Smooth muscle cell (in vitro differentiated cells): Measurements from ENCODE around the gene STAC2. TPM values are rescaled to one million over a fixed set of nuclear protein-coding genes. Genes with fewer than 3 reads are reported as not detected.
A peak's percentile ranks its signal among the peaks of the same experiment; 100 is the strongest.
"Not testable (repeated sequence)": the region's sequence is repeated elsewhere in the genome, so short reads cannot be mapped to it uniquely, and the experiment has no call there.

Source experiments
- DNase-seq: peaks from one replicate; lab custom pipeline; 2025; ENCODE audit not compliant: unreplicated experiment; lab: John Stamatoyannopoulos, UW
- H2AFZ ChIP-seq: fragments of 200-600 bp; sonication (generic); 2 replicates; pipeline ENCODE4 v1.6.0; 2016; ENCODE audit warnings: antibody characterized with exemption, low read depth, mild to moderate bottlenecking
- H3F3A ChIP-seq: fragments of 200-600 bp; sonication (generic); 2 replicates; pipeline ENCODE4 v1.6.0; 2017; ENCODE audit warnings: antibody characterized with exemption, low read depth
- H3K27ac ChIP-seq: fragments of 200-600 bp; sonication (generic); 2 replicates; pipeline ENCODE4 v1.5.1; 2016; ENCODE audit warnings: low read depth, mild to moderate bottlenecking
- H3K27me3 ChIP-seq: fragments of 200-600 bp; sonication (generic); 2 replicates; pipeline ENCODE4 v1.6.1; 2016; ENCODE audit warnings: low read depth, mild to moderate bottlenecking
- H3K36me3 ChIP-seq: fragments of 200-600 bp; sonication (generic); 2 replicates; pipeline ENCODE4 v1.5.1; 2016; ENCODE audit warnings: low read depth
- H3K4me1 ChIP-seq: fragments of 200-600 bp; sonication (generic); 2 replicates; pipeline ENCODE4 v1.5.1; 2016; ENCODE audit warnings: low read depth
- H3K4me2 ChIP-seq: fragments of 200-600 bp; sonication (generic); 2 replicates; pipeline ENCODE4 v1.6.0; 2016; ENCODE audit warnings: mild to moderate bottlenecking
- H3K4me3 ChIP-seq: fragments of 200-600 bp; sonication (generic); 2 replicates; pipeline ENCODE4 v1.5.1; 2016; ENCODE audit warnings: mild to moderate bottlenecking
- H3K79me2 ChIP-seq: fragments of 200-600 bp; sonication (generic); 2 replicates; pipeline ENCODE4 v1.6.0; 2016; ENCODE audit warnings: low read depth, mild to moderate bottlenecking
- H3K9ac ChIP-seq: fragments of 200-600 bp; sonication (generic); 2 replicates; pipeline ENCODE4 v1.6.0; 2016; ENCODE audit warnings: low read depth
- H3K9me3 ChIP-seq: fragments of 200-600 bp; sonication (generic); replicated peaks from 2 replicates; pipeline ENCODE4 v1.5.1; 2016; ENCODE audit warnings: low read depth
- H4K20me1 ChIP-seq: fragments of 200-600 bp; sonication (generic); 2 replicates; pipeline ENCODE4 v1.6.0; 2016; ENCODE audit warnings: low read depth
- WGBS: methylation state at CpG from one replicate; pipeline ENCODE4 v1.1.7; 2016; ENCODE audit warnings: low lambda C conversion rate; 5-methylcytosine and 5-hydroxymethylcytosine counted together
- polyA plus RNA-seq: library from polyadenylated mRNA; unstranded; fragments of >200 nt; fragmentation: Nextera tagmentation; extraction: Ambion mirVana; gene quantifications from 2 replicates; pipeline ENCODE4 v1.2.1, GENCODE V29; 2016
- total RNA-seq: library from RNA; depleted of rRNA; stranded (reverse); fragments of >200 nt; gene quantifications from 2 replicates; pipeline ENCODE4 v1.2.3, GENCODE V29; 2014
- TF ChIP-seq, protein P1 (sequence below): fragments of 200-600 bp; sonication (generic); IDR thresholded peaks from 2 replicates; pipeline ENCODE4 v1.5.1; 2017; ENCODE audit warnings: borderline replicate concordance, mild to moderate bottlenecking, antibody characterized with exemption; ENCODE audit not compliant: insufficient read depth, poor library complexity, severe bottlenecking

The STAC2 gene
- total and polyA plus RNA-seq, 2 experiments from 2014 or later: 0.09 to 0.32 TPM

DNA sequence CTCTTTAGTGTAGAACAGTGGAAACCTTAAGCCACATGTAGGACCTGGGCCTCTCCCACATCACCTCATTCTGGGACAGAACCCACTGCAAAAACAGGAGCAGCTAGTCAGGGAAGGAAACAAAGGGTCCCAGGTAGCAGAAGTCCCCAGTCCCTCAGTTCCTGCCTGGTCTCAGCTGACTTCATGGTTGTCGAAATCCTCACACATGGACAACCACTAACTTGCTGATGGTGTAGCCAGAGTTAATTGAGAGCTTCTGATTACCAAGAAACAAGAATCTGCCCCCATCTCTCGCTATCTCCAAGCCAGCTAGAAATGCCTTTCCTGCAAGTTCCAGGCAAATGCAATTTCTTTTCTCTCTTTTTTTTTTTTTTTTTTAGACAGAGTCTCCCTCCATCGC is 56.2 kb downstream of the STAC2 start:
- no peak overlapping the region for H2AFZ ChIP-seq
- no peak overlapping the region for H3K4me3 ChIP-seq
- 94% methylated on average over 3 of the region's 3 CpGs for WGBS
- H3K27ac ChIP-seq: no peak overlapping the region
- no peaks in the 10 kb centered on the region for H3K36me3 ChIP-seq
- no peaks in the 10 kb centered on the region for H3K79me2 ChIP-seq
- no peak for DNase-seq
- H3K9ac ChIP-seq: no peak overlapping the region
- TF ChIP-seq, protein P1, sequence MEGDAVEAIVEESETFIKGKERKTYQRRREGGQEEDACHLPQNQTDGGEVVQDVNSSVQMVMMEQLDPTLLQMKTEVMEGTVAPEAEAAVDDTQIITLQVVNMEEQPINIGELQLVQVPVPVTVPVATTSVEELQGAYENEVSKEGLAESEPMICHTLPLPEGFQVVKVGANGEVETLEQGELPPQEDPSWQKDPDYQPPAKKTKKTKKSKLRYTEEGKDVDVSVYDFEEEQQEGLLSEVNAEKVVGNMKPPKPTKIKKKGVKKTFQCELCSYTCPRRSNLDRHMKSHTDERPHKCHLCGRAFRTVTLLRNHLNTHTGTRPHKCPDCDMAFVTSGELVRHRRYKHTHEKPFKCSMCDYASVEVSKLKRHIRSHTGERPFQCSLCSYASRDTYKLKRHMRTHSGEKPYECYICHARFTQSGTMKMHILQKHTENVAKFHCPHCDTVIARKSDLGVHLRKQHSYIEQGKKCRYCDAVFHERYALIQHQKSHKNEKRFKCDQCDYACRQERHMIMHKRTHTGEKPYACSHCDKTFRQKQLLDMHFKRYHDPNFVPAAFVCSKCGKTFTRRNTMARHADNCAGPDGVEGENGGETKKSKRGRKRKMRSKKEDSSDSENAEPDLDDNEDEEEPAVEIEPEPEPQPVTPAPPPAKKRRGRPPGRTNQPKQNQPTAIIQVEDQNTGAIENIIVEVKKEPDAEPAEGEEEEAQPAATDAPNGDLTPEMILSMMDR: no peak
- H4K20me1 ChIP-seq: no peaks in the 10 kb centered on the region
- no peaks in the 10 kb centered on the region for H3K4me1 ChIP-seq
- H3K9me3 ChIP-seq: no peaks in the 10 kb centered on the region
- H3K27me3 ChIP-seq: peaks cover 19% of the 10 kb centered on the region
- H3F3A ChIP-seq: peaks cover 7% of the 10 kb centered on the region
- H3K4me2 ChIP-seq: no peak overlapping the region

DNA sequence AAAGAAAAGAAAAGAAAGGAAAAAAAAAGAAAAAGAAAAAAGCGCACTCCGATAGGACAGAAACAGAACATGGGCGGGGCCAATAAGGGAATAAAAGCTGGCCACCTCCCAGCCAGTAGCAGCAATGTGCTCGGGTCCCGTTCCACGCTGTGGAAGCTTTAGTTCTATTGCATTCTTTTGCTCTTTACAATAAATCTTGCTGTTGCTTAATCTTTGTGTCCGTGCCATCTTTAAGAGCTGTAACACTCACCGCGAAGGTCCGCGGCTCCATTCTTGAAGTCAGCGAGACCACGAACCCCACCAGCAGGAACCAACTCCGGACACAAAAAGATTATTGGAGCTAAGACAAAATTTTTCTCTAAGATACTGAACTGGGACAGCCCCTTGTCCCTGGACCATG is 56.6 kb downstream of the STAC2 start:
- TF ChIP-seq, protein P1: no peak
- no peaks in the 10 kb centered on the region for H3K79me2 ChIP-seq
- peaks cover 19% of the 10 kb centered on the region for H3K27me3 ChIP-seq
- no peak overlapping the region for H3K4me2 ChIP-seq
- H3K9ac ChIP-seq: no peak overlapping the region
- no peaks in the 10 kb centered on the region for H3K9me3 ChIP-seq
- no peak overlapping the region for H3K4me3 ChIP-seq
- H3K27ac ChIP-seq: no peak overlapping the region
- peaks cover 4% of the 10 kb centered on the region for H3K4me1 ChIP-seq
- WGBS: 97% methylated on average over 14 of the region's 14 CpGs
- H4K20me1 ChIP-seq: no peaks in the 10 kb centered on the region
- H2AFZ ChIP-seq: no peak overlapping the region
- peaks cover 7% of the 10 kb centered on the region for H3F3A ChIP-seq
- no peak for DNase-seq
- no peaks in the 10 kb centered on the region for H3K36me3 ChIP-seq

DNA sequence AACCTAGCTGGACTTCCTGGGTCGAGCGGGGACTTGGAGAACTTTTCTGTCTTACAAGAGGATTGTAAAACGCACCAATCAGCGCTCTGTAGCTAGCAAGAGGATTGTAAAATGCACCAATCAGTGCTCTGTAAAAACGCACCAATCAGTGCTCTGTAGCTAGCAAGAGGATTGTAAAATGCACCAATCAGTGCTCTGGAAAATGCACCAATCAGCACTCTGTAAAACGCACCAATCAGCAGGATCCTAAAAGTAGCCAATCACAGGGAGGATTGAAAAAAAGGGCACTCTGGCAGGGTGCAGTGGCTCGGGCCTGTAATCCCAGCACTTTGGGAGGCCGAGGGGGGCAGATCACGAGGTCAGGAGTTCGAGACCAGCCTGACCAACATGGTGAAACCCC is 57.2 kb downstream of the STAC2 start:
- H3K9me3 ChIP-seq, H2AFZ ChIP-seq, H3K4me3 ChIP-seq, H3K4me1 ChIP-seq, H4K20me1 ChIP-seq, H3K36me3 ChIP-seq, H3K27ac ChIP-seq, H3K4me2 ChIP-seq, H3K79me2 ChIP-seq, H3F3A ChIP-seq, DNase-seq, H3K9ac ChIP-seq: not testable (repeated sequence)
- H3K27me3 ChIP-seq: peaks cover 19% of the 10 kb centered on the region
- 95% methylated on average over 10 of the region's 10 CpGs for WGBS

DNA sequence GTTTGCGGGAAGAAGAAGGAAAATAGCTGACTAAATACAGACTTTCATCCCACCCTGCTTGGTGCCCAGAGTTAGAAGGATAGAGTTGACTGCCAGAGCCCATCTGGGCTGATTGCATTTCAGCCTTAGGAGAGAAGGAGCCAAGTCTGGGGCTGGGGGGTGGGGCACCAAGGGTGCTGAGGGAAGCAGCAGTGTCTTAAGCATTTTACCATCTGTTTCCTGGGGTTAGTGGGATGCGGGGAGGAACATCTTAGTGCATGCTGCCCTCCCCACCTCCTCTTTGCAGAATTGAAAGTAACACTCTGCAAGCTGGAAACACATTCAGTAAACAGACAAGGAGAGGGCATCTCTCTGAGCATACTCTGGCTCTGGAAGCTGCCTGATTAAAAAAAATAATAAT is 58.3 kb downstream of the STAC2 start:
- DNase-seq: no peak
- no peak overlapping the region for H3K4me3 ChIP-seq
- H3K36me3 ChIP-seq: no peaks in the 10 kb centered on the region
- no peak overlapping the region for H2AFZ ChIP-seq
- no peaks in the 10 kb centered on the region for H3K79me2 ChIP-seq
- no peaks in the 10 kb centered on the region for H4K20me1 ChIP-seq
- H3K4me2 ChIP-seq: peak overlapping the region; percentile 16
- peaks cover 4% of the 10 kb centered on the region for H3K4me1 ChIP-seq
- 29% methylated on average over 2 of the region's 2 CpGs for WGBS
- no peak overlapping the region for H3K9ac ChIP-seq
- peaks cover 19% of the 10 kb centered on the region for H3K27me3 ChIP-seq
- TF ChIP-seq, protein P1: no peak
- H3F3A ChIP-seq: peaks cover 7% of the 10 kb centered on the region
- H3K27ac ChIP-seq: no peak overlapping the region
- H3K9me3 ChIP-seq: no peaks in the 10 kb centered on the region
